ENCODE measurements around the gene IL12RB2. TPM values are rescaled to one million over a fixed set of nuclear protein-coding genes. Genes with fewer than 3 reads are reported as not detected.
"Not testable (repeated sequence)": the region's sequence is repeated elsewhere in the genome, so short reads cannot be mapped to it uniquely, and the experiment has no call there.

Gene IL12RB2
- total and polyA plus RNA-seq, 2 donors from 2014 or later, result 0.26 to 1.5 TPM

DNA sequence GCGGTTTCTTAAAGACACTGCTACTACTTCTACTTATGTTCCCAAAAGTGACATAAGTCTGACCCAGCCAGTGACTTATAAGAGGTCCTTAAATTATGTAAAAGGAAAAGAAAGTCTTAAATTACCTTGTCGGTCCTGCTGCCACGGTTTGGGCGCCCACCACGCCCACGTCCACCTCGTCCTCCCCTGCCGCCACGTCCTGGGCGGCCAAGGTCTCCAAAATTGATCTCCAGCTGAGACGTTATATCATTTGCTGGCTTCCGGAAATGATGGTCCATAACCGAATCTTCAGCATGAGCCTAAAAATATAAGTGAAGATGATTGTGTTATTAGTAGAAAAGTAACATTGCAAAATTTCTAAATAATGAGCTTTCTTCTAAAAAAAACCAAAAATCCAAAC lies 107.4 kb downstream of the IL12RB2 start:
- DNase-seq (no peak), FAIRE-seq (no peak)
- H3K4me1 ChIP-seq (ENCODE audit: control insufficient read depth in 2 of 3, insufficient read depth in 2 of 3, low read depth in 1 of 3, low read length in 3 of 3), result no peaks in the 10 kb centered on the region
- peaks cover 7 to 55% (median 37%) of the 10 kb centered on the region in 3 donors for H3K36me3 ChIP-seq (ENCODE audit: control insufficient read depth in 2 of 3, insufficient read depth in 3 of 3, low read length in 3 of 3)
- intact Hi-C loops (cut with DNase I), result no loop called here
- H3K4me3 ChIP-seq (ENCODE audit: low read length in 3 of 3), result no peak overlapping the region
- H3K9ac ChIP-seq (ENCODE audit: low read length in 3 of 3), result no peak overlapping the region
- no peaks in the 10 kb centered on the region for H3K9me3 ChIP-seq (ENCODE audit: control insufficient read depth in 2 of 3, insufficient read depth in 1 of 3, low read length in 3 of 3)
- H3K27ac ChIP-seq (ENCODE audit: low read depth in 2 of 2, low read length in 2 of 2), result no peak overlapping the region
- H3K27me3 ChIP-seq (ENCODE audit: control insufficient read depth, insufficient read depth, low read length), result no peaks in the 10 kb centered on the region
- TF ChIP-seq, protein P1, sequence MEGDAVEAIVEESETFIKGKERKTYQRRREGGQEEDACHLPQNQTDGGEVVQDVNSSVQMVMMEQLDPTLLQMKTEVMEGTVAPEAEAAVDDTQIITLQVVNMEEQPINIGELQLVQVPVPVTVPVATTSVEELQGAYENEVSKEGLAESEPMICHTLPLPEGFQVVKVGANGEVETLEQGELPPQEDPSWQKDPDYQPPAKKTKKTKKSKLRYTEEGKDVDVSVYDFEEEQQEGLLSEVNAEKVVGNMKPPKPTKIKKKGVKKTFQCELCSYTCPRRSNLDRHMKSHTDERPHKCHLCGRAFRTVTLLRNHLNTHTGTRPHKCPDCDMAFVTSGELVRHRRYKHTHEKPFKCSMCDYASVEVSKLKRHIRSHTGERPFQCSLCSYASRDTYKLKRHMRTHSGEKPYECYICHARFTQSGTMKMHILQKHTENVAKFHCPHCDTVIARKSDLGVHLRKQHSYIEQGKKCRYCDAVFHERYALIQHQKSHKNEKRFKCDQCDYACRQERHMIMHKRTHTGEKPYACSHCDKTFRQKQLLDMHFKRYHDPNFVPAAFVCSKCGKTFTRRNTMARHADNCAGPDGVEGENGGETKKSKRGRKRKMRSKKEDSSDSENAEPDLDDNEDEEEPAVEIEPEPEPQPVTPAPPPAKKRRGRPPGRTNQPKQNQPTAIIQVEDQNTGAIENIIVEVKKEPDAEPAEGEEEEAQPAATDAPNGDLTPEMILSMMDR (IDR thresholded peaks at IDR 0.05; ENCODE audit: borderline replicate concordance, extremely low read depth, insufficient read depth), result no peak

DNA sequence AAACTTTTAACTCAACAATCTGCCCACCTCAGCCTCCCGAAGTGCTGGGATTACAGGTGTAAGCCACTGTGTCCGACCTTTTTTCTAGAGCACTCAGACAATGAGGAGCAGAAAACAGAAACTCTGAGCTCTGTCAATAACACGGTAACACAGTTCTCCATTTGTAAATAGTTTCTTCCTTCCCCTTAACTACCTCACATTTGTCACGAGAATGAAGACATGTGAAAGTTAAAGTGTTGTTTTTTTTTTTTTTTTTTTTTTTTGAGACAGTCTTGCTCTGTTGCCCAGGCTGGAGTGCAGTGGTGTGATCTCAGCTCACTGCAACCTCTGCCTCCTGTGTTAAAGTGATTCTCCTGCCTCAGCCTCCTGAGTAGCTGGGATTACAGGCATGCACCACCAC lies 110.1 kb downstream of the IL12RB2 start:
- H3K27ac ChIP-seq (ENCODE audit: low read depth in 2 of 2, low read length in 2 of 2); FAIRE-seq; H3K9me3 ChIP-seq (ENCODE audit: control insufficient read depth in 2 of 3, insufficient read depth in 1 of 3, low read length in 3 of 3); DNase-seq; H3K4me1 ChIP-seq (ENCODE audit: control insufficient read depth in 2 of 3, insufficient read depth in 2 of 3, low read depth in 1 of 3, low read length in 3 of 3); intact Hi-C loops (cut with DNase I); H3K27me3 ChIP-seq (ENCODE audit: control insufficient read depth, insufficient read depth, low read length); H3K9ac ChIP-seq (ENCODE audit: low read length in 3 of 3); H3K4me3 ChIP-seq (ENCODE audit: low read length in 3 of 3): not testable (repeated sequence)
- H3K36me3 ChIP-seq (ENCODE audit: control insufficient read depth in 2 of 3, insufficient read depth in 3 of 3, low read length in 3 of 3), result peaks cover 7 to 75% (median 45%) of the 10 kb centered on the region in 3 donors

DNA sequence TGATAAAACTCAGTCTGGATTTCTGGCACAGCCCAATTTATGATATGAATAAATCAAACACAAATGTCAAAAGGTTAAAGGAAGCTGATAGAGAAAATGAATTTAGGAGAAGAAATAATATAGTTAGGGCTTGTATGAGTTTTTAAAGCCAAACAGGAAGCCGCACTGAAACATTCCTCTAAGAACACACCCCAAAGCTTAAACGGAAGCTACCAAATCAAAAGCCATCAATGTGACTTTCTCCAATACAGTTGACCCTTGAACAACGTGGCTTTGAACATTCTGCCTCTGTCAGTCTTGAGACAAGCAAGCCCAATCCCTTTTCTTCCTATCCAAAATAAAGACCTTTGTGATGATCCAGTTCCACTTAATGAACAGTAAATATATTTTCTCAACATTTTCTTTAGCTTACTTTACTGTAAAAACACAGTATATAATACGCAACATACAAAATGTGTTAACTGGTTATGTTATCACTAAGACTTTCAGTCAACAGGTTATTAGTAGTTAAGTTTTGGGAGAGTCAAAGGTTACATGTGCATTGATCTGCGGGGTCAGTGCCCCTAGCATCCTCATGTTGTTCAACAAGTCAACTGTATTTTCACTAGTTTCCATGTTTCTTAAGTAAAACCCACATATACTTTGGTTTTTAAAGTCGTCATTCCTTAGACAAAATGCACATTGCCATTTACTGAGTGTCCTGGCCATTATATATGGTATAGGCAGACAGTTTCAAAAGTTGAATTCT lies 111.3 kb downstream of the IL12RB2 start:
- H3K9me3 ChIP-seq (ENCODE audit: control insufficient read depth in 2 of 3, insufficient read depth in 1 of 3, low read length in 3 of 3), result no peaks in the 10 kb centered on the region
- no peaks in the 10 kb centered on the region for H3K27me3 ChIP-seq (ENCODE audit: control insufficient read depth, insufficient read depth, low read length)
- TF ChIP-seq, protein P1 (IDR thresholded peaks at IDR 0.05; ENCODE audit: borderline replicate concordance, extremely low read depth, insufficient read depth), result no peak
- no peaks in the 10 kb centered on the region for H3K4me1 ChIP-seq (ENCODE audit: control insufficient read depth in 2 of 3, insufficient read depth in 2 of 3, low read depth in 1 of 3, low read length in 3 of 3)
- no peak overlapping the region for H3K27ac ChIP-seq (ENCODE audit: low read depth in 2 of 2, low read length in 2 of 2)
- H3K36me3 ChIP-seq (ENCODE audit: control insufficient read depth in 2 of 3, insufficient read depth in 3 of 3, low read length in 3 of 3), result peaks cover 7 to 77% (median 47%) of the 10 kb centered on the region in 3 donors
- H3K9ac ChIP-seq (ENCODE audit: low read length in 3 of 3), result no peak overlapping the region
- no peak for FAIRE-seq
- intact Hi-C loops (cut with DNase I), result no loop called here
- DNase-seq, result no peak
- no peak overlapping the region for H3K4me3 ChIP-seq (ENCODE audit: low read length in 3 of 3)

DNA sequence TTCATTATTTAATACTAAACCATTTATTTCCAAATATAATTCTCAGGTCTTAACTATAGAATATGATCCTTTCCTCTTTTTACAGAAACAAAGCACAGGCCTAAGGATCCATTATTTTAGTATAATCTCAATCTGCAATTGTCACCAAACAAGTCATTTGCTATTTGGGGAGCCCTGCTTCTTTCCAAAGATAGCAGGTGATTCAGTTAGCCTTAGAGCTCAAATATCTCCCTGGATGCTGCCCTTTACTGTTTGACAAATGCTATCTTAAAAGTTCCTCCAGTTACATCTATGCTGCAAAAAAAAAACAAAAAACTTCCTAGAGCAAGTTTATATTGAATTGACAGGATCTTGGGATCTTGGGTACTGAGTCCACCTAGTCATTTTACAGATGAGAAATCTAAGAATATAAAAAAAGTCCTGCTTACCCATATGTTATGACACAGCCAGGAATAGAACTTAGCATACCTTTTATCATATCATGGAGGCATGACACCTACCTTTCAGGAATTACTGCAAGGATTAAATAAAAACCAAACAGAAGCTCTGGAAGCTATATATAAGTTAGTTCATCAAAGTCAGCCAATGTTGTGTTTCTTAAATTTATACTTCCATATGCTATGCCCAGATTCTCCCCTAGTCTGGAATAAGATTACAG lies 113.3 kb downstream of the IL12RB2 start:
- Histone ChIP-seq H3K4me3 (ENCODE audit: low read length in 3 of 3) (no peak overlapping the region), H3K27me3 (ENCODE audit: control insufficient read depth, insufficient read depth, low read length) (no peaks in the 10 kb centered on the region), H3K9me3 (ENCODE audit: control insufficient read depth in 2 of 3, insufficient read depth in 1 of 3, low read length in 3 of 3) (no peaks in the 10 kb centered on the region), H3K4me1 (ENCODE audit: control insufficient read depth in 2 of 3, insufficient read depth in 2 of 3, low read depth in 1 of 3, low read length in 3 of 3) (peaks cover 0 to 7% (median 0%) of the 10 kb centered on the region in 3 donors), H3K27ac (ENCODE audit: low read depth in 2 of 2, low read length in 2 of 2) (no peak overlapping the region), H3K36me3 (ENCODE audit: control insufficient read depth in 2 of 3, insufficient read depth in 3 of 3, low read length in 3 of 3) (peaks cover 10 to 73% (median 37%) of the 10 kb centered on the region in 3 donors), H3K9ac (ENCODE audit: low read length in 3 of 3) (no peak overlapping the region)
- FAIRE-seq, result no peak
- no peak for DNase-seq
- intact Hi-C loops (cut with DNase I), result no loop called here
- TF ChIP-seq, protein P1 (IDR thresholded peaks at IDR 0.05; ENCODE audit: borderline replicate concordance, extremely low read depth, insufficient read depth), result no peak

Data from kidney (tissue), 14 donors.